Stimulated activated CD8-positive, alpha-beta memory T cell treated with anti-CD3 and anti-CD28 coated beads, Interleukin-15, amount 100 ng/mL, for 1 hour (primary cell): ENCODE measurements around the gene TOM1L2.
A peak's percentile ranks its signal among the peaks of the same experiment; 100 is the strongest.
"Not testable (repeated sequence)": the region's sequence is repeated elsewhere in the genome, so short reads cannot be mapped to it uniquely, and the experiment has no call there.

ENCODE experiments used
- DNase-seq: peaks from one replicate; pipeline ENCODE4 v3.0.0-alpha.2; 2020; ENCODE audit warnings: low read depth

Gene TOM1L2

GRCh38 chr17:17924131-17924856, 47.9 kb downstream of the TOM1L2 start:
- no peak for DNase-seq

- no peak for DNase-seq
These were observed 50.1 kb downstream of the TOM1L2 start for GRCh38 chr17:17922070-17922614.

- no peak for DNase-seq
These were observed 50.8 kb downstream of the TOM1L2 start for GRCh38 chr17:17921192-17922069.

- DNase-seq, result peak; percentile 23
These were observed 52.8 kb downstream of the TOM1L2 start for GRCh38 chr17:17919169-17920107.

GRCh38 chr17:17917394-17917793, 54.8 kb downstream of the TOM1L2 start:
- DNase-seq, result no peak

- DNase-seq, result no peak
These were observed 57.0 kb downstream of the TOM1L2 start for GRCh38 chr17:17915183-17915582.

- DNase-seq, result peak; percentile 11
These were observed 58.4 kb downstream of the TOM1L2 start for GRCh38 chr17:17913695-17914332.

GRCh38 chr17:17912336-17912735, 59.9 kb downstream of the TOM1L2 start:
- DNase-seq, result not testable (repeated sequence)

- no peak for DNase-seq
These were observed 61.1 kb downstream of the TOM1L2 start for GRCh38 chr17:17911001-17911613.

- DNase-seq, result no peak
These were observed 62.1 kb downstream of the TOM1L2 start for GRCh38 chr17:17910060-17910459.

GRCh38 chr17:17909078-17909477, 63.1 kb downstream of the TOM1L2 start:
- DNase-seq, result no peak

- no peak for DNase-seq
These were observed 64.7 kb downstream of the TOM1L2 start for GRCh38 chr17:17907469-17907868.

GRCh38 chr17:17906418-17907215, 65.6 kb downstream of the TOM1L2 start:
- no peak for DNase-seq

GRCh38 chr17:17905036-17905320, 67.2 kb downstream of the TOM1L2 start:
- no peak for DNase-seq

GRCh38 chr17:17904166-17905035, 67.8 kb downstream of the TOM1L2 start:
- no peak for DNase-seq

- DNase-seq, result no peak
These were observed 69.3 kb downstream of the TOM1L2 start for GRCh38 chr17:17902877-17903276.

- no peak for DNase-seq
These were observed 69.8 kb downstream of the TOM1L2 start for GRCh38 chr17:17902376-17902775.

GRCh38 chr17:17900615-17901520, 71.3 kb downstream of the TOM1L2 start:
- DNase-seq, result no peak
